GM23248 (cell line): ENCODE results near the gene CD164.

Experiments used
- EZH2 ChIP-seq: fragments of 200-600 bp; sonication (generic); IDR thresholded peaks from 2 replicates; pipeline ENCODE4 v1.6.1; 2018; ENCODE audit warnings: antibody characterized with exemption, mild to moderate bottlenecking; ENCODE audit not compliant: insufficient read depth, poor library complexity, severe bottlenecking
- EZH2phosphoT487 ChIP-seq: fragments of 200-600 bp; sonication (generic); IDR thresholded peaks from 2 replicates; pipeline ENCODE4 v1.6.1; 2018; ENCODE audit warnings: antibody characterized with exemption, moderate library complexity, mild to moderate bottlenecking, low read depth; ENCODE audit not compliant: insufficient read depth

DNA sequence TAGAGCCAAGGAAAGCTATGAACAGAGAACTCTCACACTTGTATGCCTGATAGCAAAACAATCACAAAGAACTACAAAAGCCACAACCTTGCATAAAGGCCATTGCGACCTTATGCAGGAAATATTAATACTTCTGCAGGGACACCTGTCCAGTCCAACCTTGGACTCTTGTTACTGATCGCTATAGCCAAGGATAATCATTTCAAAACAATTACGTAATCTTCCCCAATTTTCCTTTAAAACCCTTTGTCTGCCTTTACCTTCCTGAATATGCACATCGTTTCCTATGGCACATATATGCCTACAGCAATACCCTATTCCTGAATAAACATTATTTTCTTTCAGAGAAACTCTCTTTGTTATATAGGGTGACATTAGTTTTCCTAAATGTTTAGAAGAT is 35.4 kb upstream of the CD164 start:
- TF ChIP-seq EZH2 = no peak
- TF ChIP-seq EZH2phosphoT487 = no peak
